ENCODE results near the gene TMIGD1.

- TF ChIP-seq POLR2A (IDR thresholded peaks at IDR 0.05) (no peak), CTCF (IDR thresholded peaks at IDR 0.05) (no peak)
These were observed 43.9 kb upstream of the TMIGD1 start for GRCh38 chr17:30377574-30378240.
